A204.1 (cell line): ENCODE data around the gene RAB11FIP2.

Source experiments
- FAIRE-seq: peaks from 2 replicates; lab custom pipeline; 2012; peaks lifted over from hg19 to GRCh38; lab: Jason Lieb, UNC

The RAB11FIP2 gene

DNA sequence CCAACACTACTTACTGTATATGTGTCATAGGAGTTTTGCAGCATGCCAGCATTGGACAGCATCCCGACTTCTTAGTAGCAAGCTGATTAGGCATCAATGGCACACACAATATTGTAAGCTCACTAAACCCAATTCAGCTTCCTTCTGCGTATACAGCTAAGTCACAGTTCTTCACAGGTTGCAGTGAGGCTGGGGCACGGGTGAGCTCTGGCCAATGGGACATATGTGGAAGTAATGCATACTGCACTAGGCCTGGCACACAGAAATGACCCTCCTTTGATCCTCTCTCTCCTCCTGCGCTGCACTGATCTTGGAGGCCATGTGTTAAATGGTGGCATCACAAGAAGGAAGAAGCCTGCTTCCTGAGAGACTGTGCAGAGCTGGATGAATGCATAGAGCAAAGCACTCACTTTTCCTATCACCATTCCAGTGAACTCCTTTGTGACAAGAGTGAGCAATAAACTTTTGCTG, 11.9 kb downstream of the RAB11FIP2 start:
- no peak for FAIRE-seq

GRCh38 chr10:118033905-118034304, 12.8 kb downstream of the RAB11FIP2 start:
- no peak for FAIRE-seq

- FAIRE-seq: no peak
Observed at GRCh38 chr10:118032564-118032963, 14.2 kb downstream of the RAB11FIP2 start.

DNA sequence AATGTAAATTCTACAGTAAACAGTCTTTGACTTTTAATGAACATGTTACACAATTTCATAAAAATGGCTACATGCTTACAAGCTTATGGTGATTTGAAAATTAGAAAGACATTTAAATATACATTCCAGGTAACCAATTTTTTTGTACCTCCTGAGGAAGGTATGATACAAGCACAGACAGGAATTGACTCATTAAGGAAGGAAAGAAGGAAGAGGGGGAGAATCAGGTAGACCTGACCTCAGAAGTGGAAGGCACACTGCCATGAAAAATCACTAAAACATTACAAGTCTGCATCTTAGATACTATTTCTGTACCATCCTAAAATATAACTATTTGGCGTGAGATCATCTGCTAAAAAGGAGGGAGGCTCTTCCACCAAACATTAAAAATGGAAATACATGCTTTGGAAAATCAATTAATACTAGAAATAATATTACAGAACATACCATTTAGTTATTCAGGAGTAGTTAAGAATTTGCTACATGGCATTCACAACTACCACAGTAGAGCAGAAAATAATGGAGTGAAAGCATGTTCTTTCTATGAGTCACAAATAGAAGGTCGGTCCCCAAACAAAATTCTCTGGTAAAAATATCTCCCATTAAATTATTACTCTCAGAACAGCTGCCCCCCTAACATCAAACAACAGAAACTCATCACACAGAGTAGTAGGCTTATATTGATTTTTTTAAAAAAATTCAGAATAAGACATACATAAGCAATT, 15.2 kb downstream of the RAB11FIP2 start:
- FAIRE-seq: no peak

GRCh38 chr10:118028619-118029018, 18.1 kb downstream of the RAB11FIP2 start:
- FAIRE-seq: no peak

GRCh38 chr10:118027397-118027796, 19.3 kb downstream of the RAB11FIP2 start:
- FAIRE-seq: peak; percentile 46

DNA sequence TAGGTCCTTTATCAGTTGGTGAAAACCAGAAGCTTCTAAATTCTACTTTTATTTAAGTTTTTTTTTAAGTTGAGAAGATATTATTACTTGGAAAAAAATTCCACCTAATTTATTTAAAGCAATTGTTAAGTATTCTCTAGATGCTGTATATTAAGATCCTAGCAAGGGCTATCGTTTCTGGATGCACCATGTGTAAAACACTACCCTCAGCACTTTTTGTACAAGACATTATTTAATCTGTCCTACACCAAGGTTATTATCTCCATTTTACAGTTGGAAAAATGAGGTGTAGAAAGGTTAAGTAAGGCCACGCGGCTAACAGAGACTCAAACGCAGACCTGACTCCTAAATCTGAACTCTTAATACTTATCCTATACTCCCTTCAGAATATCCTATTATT, 19.8 kb downstream of the RAB11FIP2 start:
- FAIRE-seq: no peak

- no peak for FAIRE-seq
Observed at GRCh38 chr10:118020365-118020764, 26.4 kb downstream of the RAB11FIP2 start.

DNA sequence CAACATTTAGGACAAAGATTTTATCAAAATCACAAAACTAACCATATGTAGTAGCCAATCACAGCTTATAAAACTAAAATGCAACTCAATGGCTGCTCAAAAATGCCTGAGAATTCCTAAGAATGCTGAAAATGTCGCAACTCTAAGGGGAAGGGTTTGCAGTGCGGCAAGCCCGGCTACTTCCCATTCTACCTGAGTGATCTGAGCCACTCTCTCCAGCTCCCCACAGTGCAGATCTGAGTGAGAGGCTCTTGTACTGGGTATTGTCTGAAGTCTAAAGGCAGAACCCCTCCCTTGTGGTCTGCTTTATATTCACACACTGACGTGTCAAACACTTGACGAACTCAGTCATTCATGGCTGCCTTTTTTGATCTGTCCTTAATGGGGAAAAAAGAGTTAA, 28.9 kb downstream of the RAB11FIP2 start:
- FAIRE-seq: no peak

DNA sequence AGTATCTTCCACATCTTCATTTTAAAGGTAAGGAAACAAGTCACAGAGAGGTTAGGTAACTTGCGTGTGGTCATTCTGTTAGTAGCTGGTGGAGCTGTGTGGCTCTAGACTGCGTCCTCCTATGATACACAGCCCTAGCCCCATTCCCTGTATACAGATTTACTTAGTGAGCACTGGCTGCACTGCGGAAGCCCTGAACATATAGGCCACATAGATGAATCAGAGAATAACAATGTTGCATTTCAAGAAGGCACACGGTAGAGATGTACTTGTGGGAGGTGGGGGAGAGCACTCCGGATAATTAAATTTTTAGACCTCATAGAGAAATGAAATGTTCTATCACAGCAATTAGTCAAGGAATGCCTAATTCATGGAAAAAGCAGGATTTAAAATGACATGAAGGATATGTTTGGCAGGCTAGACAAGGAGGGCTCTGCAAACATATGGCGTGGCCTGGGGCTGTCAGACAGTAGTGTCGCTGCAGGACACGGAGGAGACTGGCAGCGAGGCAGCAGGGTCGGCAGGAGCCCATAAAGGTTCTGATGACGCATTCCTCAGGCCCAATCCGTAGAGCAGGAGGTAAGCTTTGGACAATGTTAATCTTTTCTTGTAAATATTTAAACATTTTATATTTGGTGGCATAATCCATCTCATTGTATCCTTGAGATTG, 29.5 kb downstream of the RAB11FIP2 start:
- FAIRE-seq: no peak

GRCh38 chr10:118012952-118013525, 33.7 kb downstream of the RAB11FIP2 start:
- FAIRE-seq: no peak

GRCh38 chr10:118007773-118008172, 39.0 kb downstream of the RAB11FIP2 start:
- FAIRE-seq: no peak

- FAIRE-seq: no peak
Observed at GRCh38 chr10:118003126-118003525, 43.6 kb downstream of the RAB11FIP2 start.

DNA sequence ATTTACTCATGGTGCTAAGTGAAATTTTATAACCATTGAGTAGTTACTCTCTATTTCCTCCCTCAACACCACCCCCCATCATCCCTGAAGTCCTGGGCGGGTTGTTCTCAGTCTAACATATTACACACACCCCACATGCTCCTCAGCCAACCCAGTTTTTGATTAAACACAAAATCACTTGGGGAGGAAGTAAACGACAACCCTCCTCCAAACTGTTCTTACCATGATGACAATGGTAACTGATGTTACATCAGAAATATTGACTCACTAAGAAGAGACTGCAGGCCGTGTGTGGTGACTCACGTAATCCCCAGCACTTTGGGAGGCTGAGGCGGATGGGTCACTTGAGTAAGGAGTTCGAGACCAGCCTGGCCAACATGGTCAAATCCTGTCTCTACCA, 44.2 kb downstream of the RAB11FIP2 start:
- FAIRE-seq: no peak

GRCh38 chr10:117997673-117998072, 49.1 kb downstream of the RAB11FIP2 start:
- FAIRE-seq: no peak

- FAIRE-seq: no peak
Observed at GRCh38 chr10:117996709-117997108, 50.0 kb downstream of the RAB11FIP2 start.

DNA sequence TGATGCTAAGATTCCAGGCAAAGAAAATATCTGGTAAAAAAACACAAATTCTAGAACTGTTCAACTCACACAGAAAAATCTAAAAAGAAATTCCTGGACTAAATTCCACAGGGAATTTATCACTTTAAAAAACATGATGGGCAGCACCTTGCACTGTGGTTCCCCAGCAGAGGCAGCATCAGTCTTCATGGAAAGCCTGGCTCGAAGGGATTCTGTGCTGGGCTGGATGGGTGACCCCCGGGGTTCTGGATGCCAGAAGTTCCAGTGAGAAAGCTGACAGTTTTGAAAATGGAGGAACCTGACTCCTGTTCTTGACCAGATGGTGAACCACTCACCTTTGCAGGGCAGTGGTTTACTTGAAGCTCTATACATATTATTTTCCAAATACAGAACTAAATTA, 52.0 kb downstream of the RAB11FIP2 start:
- no peak for FAIRE-seq

- no peak for FAIRE-seq
Observed at GRCh38 chr10:117993166-117993565, 53.6 kb downstream of the RAB11FIP2 start.

- FAIRE-seq: no peak
Observed at GRCh38 chr10:117991701-117992100, 55.0 kb downstream of the RAB11FIP2 start.

GRCh38 chr10:117989962-117990361, 56.8 kb downstream of the RAB11FIP2 start:
- FAIRE-seq: no peak

DNA sequence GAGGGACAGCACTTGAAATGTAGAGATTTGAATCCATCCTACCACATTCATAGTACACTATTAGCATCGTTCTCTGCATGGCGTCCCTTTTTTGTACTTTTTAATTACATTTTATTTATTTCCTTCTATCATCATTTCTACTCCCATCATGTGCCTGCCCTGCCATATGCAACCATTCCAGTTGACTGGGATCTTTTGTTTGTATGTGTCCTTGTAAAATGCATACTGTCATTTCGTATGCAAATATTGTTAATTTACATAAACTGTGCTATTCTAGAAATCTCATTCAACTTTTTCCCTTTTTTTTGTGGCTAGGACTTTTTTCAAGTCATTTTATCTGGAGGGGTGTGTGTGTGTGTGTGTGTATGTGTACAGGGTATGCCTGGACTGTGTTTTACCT, 57.9 kb downstream of the RAB11FIP2 start:
- no peak for FAIRE-seq

DNA sequence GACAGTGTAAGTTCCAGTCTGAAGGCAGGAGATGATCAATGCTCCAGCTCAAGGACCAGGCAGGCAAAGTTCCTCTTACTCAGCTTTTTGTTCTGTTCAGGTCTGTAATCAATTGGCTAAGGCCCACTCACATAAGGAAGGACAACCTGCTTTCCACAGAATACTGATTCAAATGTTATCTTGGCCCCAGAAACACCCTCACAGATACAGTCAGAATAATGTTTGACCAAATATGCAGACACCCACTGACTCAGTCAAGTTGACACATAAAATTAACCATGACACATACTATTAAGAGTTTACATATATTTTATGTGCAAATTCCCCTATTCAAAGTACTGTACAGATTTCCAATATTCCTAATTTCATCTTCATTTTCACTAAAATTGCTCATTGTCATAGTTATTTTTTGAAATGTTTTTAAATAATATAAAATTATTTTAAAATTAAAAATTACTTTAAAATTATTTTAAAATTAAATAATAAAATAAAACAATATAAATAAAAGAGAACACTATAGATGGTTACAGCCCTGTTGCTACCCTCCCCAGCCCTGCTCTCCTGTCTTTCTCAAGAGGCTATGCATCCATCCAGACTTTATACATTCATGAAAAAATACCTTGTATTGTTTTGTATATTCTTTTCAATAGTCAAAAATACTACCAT, 59.4 kb downstream of the RAB11FIP2 start:
- FAIRE-seq: peak; percentile 62

DNA sequence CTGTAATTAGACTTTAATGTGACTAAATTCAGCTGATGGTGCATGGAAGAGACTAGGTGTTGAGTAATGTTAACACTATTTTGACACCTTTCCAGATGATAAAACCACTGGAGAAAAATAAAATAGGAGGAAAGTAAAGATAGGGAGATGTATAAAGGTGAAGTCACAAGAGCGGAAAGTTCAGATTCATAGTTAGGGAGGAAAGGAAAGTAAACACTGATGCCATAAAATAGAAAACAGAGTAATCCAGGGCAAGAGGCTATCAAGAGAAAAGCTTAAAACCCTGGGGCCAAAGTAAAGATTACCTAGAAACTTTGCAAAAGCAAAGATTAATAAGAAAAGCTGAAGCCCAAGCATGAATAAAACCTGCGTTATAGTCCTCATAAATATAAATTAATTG, 62.8 kb downstream of the RAB11FIP2 start:
- no peak for FAIRE-seq
